Stimulated activated CD4-positive, alpha-beta T cell treated with anti-CD3 and anti-CD28 coated beads, Interleukin-4, amount 100 ng/mL, for 24 hours (primary cell): ENCODE results near the gene DIS3L2.
"Not testable (repeated sequence)": the region's sequence is repeated elsewhere in the genome, so short reads cannot be mapped to it uniquely, and the experiment has no call there.

ENCODE experiments used
- DNase-seq: peaks from one replicate; pipeline ENCODE4 v3.0.0-alpha.2; 2020

The DIS3L2 gene

DNA sequence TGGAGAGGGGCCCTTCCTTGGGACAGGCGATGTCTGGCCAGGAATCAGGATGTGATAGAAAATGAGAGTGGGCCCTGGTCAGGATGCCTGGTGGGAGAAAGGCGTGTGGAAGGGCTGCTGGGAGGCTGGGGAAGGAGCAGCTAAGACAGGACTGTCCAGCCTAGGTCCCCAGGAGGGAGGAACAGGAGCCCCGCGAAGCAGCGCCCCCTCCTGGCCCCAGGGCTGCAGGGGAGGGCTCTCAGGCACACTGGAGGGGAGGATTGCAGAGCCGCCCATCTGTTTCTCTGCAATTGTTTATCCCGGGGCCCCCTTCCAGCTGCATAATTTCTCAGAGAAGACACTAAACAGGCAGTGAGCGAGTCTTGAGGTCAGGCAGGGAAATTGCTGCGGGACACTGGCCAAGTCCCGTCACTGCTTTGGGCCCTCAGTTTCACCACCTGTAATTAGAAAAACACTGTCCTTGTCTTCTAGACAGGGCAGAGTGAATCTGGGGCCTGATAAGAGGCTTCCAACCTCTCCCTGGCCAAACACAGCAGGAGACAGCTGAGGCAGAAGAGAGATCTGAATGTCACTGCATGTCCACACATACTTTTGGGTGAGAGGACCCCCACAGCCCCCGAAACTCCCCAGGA lies 31.4 kb upstream of the DIS3L2 start:
- no peak for DNase-seq

GRCh38 chr2:231930593-231931281 lies 30.8 kb upstream of the DIS3L2 start:
- no peak for DNase-seq

- no peak for DNase-seq
These were observed 30.0 kb upstream of the DIS3L2 start for GRCh38 chr2:231931481-231931915.

- DNase-seq, result no peak
These were observed 28.9 kb upstream of the DIS3L2 start for GRCh38 chr2:231932711-231932970.

DNA sequence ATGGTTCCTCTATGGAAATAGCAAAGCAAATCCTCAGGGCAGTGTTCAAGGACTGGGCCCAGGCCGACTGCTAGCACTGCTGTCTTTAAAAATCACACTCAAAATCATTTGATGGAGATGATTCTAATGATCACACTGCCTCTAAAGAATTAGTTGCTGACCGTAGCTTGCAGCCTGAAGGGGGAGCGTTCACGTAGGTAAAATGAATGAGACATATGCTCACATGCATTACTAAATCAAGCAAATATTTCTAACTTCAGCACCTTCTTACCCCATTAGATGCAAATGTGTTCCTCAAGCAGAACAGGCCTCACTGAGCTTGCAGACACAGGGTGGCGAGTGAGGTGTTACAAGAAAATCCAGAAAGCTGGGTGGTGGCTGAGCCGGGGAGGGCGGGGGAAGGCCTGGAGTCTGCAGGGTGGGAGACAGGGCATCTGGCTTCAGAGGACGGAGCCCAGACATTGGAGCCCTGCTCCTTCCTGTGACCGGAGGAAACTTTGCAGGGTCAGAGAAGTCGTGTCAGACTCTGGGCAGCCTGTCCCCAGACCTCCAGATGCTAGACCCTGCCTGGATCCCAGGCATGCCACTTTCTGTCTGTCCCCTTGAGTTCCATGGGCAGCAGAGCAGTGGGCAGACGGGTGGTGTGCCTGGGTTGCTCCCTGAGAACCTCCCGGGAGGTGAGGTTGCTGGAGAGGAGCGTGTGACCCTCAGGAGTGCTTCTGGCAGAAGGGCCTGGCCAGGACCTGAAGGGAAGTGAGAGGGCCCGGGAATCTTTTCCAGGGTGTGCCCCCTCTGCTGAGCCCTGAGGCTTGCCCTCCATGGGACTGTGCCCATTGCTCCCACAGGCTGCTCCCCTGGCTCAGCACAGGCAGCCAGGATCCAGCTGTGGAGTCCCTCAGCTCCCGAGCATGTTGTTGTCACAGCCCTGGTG lies 28.3 kb upstream of the DIS3L2 start:
- no peak for DNase-seq

GRCh38 chr2:231933916-231934401 lies 27.6 kb upstream of the DIS3L2 start:
- DNase-seq, result no peak

- DNase-seq, result no peak
These were observed 26.9 kb upstream of the DIS3L2 start for GRCh38 chr2:231934441-231935206.

- no peak for DNase-seq
These were observed 26.3 kb upstream of the DIS3L2 start for GRCh38 chr2:231935207-231935524.

- DNase-seq, result no peak
These were observed 25.7 kb upstream of the DIS3L2 start for GRCh38 chr2:231935815-231936214.

- no peak for DNase-seq
These were observed 25.0 kb upstream of the DIS3L2 start for GRCh38 chr2:231936491-231936890.

DNA sequence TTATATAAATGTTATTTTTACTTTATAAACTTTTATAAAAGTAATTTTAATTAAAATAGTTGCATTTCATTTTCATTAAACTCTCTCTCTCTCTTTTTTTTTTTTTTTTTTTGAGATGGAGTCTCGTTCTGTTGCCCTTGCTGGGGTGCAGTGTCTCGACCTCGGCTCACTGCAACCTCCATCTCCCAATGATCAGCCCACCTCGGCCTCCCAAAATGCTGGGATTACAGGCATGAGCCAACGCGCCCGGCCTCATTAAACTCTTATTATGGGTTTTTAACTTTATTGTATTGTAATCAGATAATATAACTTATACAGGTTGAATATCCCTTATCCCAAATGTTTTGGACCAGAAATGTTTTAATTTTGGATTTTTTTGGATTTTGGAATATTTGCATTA lies 24.5 kb upstream of the DIS3L2 start:
- DNase-seq, result no peak

DNA sequence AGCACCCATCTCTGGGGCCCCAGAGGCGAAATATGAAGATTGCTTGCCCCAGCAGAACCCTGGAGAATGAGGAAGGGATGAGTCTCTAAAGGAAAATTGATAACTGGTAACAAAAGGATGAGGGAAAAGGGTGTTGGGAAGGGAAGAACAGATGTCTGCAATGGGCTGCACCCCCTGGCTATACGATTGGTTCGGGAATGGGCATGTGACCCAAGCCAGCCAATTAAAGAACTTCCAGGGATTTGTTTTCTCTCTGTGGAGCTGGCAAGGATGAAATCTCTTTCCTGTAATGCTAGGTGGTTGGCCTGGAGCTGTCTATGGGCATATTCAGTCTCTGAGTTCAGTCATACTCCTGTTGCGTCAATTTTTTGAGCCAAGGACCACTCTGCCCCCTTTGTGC lies 22.5 kb upstream of the DIS3L2 start:
- no peak for DNase-seq

GRCh38 chr2:231940795-231941194 lies 20.7 kb upstream of the DIS3L2 start:
- no peak for DNase-seq

GRCh38 chr2:231941673-231942072 lies 19.8 kb upstream of the DIS3L2 start:
- DNase-seq, result no peak

- no peak for DNase-seq
These were observed 19.3 kb upstream of the DIS3L2 start for GRCh38 chr2:231942180-231942579.

DNA sequence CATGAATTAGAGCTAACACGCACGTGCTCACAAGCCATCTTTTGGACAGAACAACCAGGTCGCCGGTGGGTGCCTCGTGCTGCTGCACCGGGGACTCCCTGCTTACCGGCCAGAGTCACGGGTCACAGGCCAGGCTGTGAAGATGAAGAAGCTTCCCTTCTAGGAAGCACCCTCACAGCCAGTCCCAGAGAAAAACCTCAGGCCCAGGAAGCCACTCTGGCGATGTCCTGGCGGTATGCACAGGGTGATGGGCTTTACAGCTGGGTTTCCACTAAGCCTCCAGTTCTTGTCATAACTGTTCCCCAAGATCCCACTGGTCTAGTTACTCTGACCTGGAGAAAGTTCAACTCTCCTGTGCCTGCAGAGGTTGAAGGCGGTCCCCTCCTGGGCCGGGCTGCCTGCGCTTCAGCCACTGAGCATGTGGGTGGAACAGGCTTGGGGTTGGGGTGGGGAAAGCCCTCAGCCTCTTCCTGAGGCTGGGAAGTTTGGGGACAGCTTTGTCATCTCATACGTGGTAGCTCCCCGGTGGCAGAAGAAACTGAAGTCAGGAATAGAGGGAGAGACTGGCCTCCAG lies 15.2 kb upstream of the DIS3L2 start:
- DNase-seq, result no peak

DNA sequence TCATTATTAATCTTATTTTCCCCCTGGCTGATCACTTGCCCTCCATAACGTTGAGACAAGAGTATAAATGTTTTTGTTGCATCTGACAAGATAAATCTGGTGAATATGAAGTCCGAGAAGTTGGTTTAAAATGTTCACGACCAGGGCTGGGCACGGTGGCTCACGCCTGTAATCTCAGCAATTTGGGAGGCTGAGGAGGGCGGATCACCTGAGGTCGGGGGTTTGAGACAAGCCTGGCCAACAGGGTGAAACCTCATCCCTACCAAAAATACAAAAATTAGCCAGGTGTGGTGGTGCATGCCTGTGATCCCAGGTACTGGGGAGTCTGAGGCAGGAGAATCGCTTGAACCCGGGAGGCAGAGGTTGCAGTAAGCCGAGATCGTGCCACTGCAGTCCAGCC lies 14.4 kb upstream of the DIS3L2 start:
- DNase-seq, result not testable (repeated sequence)

DNA sequence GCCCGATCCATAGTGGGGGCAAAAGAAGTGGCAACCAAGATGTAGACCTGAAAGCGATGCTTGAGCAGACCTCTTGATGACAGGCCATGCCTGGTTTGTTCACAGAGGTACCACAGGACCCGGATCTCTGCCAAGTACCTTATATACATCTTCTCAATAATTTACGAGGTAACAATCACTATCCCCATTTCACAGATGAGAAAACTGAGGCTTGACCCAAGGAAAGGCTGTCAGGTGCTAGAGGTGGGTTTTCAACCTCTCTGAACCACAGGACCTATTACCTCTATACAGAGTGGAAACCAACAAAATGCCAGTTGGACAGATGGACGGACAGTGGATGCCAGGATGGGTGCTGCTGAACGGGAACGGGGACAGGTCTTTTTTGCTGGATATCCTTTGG lies 13.8 kb upstream of the DIS3L2 start:
- no peak for DNase-seq

GRCh38 chr2:231951452-231952035 lies 10.0 kb upstream of the DIS3L2 start:
- no peak for DNase-seq

DNA sequence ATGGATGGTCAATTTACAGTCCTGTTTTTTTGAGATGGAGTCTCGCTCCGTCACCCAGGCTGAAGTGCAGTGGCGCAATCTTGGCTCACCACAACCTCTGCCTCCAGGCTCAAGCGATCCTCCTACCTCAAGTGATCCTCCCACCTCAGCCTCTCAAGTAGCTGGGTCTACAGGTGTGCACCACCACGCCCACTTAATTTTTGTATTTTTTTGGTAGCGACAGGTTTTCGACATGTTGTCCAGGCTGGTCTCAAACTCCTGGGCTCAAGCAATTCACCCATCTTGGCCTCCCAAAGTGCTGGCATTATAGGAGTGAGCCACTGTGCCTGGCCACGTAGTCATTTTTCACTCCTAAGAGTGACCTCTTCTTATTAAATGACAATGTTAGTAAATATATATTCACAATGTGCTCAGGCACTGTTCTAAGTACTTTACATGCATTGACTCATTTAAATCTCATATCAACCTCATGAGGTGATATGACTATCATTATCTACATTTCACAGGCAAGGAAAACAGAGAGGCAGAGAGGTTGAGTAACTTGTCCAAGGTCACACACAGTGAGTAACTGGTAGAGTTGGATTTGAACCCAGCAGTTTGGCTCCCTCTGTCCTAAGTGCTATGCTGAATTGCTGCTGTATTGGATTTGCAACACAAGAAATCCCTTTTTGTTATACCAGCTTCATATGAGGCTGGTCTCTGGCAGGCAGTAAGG lies 5.6 kb upstream of the DIS3L2 start:
- no peak for DNase-seq

DNA sequence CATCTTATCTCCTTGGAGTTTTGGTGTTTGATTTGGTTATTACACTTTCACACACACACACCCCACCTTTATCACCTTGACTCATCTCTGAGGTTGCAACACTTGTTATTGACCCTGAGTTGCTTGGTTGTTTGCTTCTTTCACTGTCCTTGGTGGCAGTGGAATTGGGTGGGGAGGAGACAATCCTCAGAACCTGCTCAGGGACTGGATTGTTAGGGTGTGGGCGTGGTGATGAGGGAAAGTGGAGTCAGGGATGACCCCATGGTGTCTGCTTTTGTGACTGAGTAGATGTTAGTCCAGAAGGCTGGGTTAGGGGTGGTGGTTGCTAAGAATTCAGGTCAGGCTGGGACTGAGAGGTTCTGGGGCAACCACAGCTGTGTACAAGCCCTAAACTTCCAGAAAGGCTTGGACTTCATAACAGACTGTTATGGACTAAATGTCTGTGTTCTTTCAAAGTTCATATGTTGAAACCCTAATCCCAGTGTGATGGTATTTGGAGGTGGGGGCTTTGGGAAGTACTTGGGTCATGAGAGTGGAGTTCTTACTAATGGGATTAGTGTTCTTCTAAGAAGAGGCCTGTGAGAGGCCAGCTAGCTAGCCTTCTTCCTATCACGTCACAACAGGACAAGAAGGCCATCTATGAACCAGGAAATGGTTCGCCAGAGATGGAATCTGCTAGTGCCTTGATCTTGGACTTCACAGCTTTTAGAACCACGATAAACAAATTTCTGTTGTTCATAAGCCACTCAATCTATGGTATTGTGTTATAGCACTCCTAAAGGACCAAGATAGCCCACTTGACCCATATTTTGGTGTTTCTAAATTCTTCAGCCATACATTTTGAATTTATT lies 3.4 kb upstream of the DIS3L2 start:
- DNase-seq, result no peak
